ENCODE measurements around the gene PPM1G.
A peak's percentile ranks its signal among the peaks of the same experiment; 100 is the strongest.
"Not testable (repeated sequence)": the region's sequence is repeated elsewhere in the genome, so short reads cannot be mapped to it uniquely, and the experiment has no call there.

PPM1G gene, protein sequence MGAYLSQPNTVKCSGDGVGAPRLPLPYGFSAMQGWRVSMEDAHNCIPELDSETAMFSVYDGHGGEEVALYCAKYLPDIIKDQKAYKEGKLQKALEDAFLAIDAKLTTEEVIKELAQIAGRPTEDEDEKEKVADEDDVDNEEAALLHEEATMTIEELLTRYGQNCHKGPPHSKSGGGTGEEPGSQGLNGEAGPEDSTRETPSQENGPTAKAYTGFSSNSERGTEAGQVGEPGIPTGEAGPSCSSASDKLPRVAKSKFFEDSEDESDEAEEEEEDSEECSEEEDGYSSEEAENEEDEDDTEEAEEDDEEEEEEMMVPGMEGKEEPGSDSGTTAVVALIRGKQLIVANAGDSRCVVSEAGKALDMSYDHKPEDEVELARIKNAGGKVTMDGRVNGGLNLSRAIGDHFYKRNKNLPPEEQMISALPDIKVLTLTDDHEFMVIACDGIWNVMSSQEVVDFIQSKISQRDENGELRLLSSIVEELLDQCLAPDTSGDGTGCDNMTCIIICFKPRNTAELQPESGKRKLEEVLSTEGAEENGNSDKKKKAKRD
- 38.4 to 142 (median 62.7) reads per million in 17 experiments for total RNA-seq

DNA sequence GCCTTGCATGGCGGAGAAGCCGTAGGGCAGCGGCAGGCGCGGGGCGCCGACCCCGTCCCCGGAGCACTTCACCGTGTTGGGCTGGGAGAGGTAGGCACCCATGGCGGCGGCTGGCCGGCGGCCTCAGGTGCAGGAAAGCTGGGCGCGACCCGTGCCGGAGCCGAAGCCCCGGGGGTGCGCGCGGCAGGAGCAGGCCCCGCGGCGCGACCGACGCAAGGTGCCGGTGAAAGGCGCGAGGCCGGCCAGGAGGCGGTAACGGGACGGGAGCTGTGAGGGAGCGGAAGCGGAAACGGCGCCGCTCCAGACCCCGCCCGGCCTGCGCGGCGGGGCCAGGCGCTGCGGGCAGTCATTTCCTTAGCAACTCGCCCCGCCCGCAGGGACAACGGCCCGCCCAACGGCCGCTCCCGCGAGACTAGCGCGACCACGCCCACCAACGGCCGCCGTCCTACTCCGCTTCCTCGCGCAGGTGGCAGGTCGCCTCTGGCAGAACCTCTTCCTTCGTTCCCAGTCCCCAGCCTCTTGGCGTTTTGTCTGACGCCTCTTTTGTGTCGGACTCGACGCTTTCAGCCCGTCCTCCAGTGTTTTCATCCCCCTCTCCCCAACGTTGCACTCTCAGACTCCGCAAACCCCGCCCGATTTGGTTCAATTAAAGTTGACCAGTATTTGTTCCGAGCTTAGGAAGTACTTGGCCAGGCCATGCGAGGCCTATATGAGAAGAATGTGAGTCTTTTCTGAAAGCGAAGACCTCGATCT, at the start of gene PPM1G:
PPM1G (minus strand) TSS at position 271 of the 753 bp plus-strand sequence; CDS start at position 102, 169 bp downstream.
- peak; percentile 97 to 99 (median 98) for DNase-seq

DNA sequence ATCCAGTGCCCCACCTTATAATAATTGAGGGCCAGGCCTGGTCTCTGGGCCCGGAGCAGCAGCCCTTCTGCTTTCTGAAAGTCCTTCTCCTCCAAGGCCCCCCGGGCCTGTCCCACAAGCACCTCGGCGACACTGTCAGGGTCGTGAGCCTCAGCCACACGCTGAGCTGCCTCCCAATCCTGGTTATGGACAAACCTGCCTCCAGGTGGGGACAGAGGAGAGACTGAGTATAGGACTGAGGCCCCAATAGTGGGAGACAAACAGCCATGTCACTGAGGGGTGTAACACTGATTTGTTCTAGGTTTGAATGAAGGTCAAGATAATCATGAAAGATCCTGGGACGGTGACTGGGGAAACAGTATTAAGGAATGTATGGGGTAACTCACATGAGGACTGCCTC, 44.6 kb upstream of the PPM1G start:
- no peak for DNase-seq

DNA sequence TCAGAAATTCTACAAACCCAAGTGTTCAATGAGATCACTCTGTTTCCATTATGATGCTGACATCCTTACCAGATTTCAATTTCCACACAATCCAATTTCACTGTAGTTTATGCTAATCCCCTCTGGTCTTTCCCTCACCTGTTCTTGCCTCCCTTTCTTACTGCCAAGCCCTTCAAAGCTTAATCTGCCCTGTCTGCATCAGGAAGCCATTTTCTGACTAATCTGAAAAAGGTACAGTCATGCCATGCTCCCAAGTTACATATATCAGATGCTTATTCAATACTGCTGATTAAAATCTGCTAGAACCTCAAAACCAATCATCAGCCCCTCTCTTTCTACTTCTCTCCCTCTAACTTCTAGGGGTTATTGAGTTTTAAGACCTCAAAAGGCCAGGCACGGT, 41.7 kb upstream of the PPM1G start:
- no peak for DNase-seq

DNA sequence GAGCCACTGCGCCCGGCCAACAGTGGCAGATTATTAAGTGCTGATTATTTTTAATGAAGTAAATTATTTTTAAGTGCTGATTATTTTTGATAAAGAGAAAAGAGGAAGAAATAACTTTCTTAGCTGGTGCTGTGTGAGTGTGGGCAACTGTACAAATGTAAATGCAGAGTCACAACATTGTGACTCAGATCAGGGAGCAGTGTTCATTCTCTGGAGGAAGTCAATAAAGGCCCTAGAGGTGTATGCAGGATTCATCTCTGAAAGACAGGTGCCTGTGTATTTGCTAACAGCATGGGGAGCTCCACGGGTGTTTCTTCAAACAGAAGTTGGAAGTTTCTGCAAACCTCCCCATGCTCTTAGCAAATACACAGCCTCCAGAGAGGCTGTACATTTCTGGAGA, 39.0 kb upstream of the PPM1G start:
- peak in 2 of 4 experiments; percentile 32 to 36 for DNase-seq

DNA sequence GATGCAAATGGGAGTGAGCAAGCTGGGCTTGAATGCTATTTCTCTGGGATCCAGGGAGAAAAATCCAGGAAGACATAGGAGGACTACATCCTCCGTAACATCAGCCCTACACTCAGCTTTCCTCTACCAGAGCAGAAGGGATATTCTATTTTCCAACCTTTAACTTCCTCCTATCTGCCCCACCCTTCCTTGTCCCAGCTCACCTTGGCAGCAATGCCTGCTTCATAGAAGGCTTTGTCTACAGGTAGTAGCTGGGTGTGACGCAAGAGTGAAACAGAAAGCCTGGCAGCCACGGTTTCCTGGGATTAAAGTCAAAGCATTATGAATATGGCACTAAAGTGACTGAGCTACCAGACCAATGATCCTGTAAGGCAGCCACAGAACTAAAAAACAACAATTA, 36.7 kb upstream of the PPM1G start:
- no peak for DNase-seq

DNA sequence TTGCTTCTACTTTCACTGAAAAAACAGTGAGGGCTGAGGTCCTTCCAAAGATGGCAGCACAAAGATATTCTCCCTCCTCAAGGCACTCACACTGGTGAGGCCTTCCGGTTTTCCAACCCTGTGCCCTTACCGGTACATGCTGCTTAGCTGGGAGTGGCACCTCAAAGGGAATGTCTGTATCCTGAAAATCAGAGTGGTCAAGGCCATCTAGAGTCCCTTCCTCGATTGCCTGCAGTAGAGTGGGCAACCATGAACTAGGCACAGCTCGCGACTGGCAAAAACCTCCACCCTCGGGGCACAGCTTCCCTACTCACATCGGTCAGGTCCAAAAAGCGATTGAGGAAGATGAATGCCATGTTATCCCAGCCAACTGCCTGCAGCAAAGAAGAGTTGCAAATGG, 36.2 kb upstream of the PPM1G start:
- no peak for DNase-seq

DNA sequence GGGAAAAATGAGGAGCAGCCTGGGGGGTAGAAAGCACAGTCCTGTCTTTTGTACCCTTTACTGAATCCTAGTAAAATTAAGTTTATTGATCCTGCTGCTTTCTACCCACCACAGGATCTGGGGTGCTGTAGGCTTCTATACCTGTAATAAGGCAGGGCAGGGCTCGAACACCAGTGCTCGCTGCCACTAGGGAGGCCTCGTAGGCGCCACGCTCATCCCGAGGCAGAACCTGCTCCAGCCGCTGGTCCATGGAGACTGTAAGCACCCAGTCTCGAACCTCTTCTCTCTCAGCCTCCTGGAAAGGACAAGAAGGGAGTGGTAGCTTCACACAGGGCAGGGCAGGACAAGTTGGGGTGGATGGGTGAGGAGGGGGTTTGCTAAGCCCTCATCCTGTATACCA, 35.8 kb upstream of the PPM1G start:
- no peak for DNase-seq

DNA sequence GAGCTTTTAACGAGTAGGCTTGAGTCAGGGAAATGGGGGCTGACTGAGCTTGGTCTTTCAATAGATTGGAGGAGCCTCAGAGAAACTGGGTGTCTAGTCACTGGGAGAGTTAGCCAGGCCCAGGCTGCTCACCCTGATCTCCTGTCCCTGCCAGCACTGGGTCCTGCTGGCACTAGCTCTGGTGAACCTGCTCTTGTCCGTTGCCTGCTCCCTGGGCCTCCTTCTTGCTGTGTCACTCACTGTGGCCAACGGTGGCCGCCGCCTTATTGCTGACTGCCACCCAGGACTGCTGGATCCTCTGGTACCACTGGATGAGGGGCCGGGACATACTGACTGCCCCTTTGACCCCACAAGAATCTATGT, 33.5 kb upstream of the PPM1G start:
- peak in 1 of 4 experiments; percentile 15 for DNase-seq

DNA sequence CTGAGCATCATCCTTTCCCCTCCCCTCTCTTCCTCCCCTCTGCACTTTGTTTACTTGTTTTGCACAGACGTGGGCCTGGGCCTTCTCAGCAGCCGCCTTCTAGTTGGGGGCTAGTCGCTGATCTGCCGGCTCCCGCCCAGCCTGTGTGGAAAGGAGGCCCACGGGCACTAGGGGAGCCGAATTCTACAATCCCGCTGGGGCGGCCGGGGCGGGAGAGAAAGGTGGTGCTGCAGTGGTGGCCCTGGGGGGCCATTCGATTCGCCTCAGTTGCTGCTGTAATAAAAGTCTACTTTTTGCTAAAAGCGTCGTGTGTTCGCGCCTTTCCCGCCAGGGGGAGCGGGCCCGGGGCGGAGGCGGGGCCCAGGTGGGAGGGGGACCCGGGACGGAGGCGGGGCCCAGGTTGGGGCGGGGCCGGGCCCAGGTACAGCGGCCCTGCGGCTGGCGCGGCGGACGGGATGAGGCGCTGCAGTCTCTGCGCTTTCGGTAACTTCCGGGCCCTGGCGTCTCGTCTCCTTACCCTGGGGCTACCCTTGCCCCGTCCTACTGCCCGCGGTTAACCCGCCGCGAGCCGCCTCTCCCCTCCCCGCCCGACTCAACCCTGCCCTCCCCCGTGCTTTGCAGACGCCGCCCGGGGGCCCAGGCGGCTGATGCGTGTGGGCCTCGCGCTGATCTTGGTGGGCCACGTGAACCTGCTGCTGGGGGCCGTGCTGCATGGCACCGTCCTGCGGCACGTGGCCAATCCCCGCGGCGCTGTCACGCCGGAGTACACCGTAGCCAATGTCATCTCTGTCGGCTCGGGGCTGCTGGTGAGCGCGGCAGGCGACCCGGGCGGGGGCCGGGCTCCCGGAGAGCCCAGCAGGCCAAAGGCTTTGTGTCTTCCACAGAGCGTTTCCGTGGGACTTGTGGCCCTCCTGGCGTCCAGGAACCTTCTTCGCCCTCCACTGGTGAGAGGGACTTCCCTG, 32.8 kb upstream of the PPM1G start, which contains the start of gene KRTCAP3:
KRTCAP3 (plus strand) TSS at position 424 of the 962 bp plus-strand sequence; CDS start at position 456, 32 bp downstream.
- DNase-seq, result peak in 2 of 4 experiments; percentile 10 to 26

DNA sequence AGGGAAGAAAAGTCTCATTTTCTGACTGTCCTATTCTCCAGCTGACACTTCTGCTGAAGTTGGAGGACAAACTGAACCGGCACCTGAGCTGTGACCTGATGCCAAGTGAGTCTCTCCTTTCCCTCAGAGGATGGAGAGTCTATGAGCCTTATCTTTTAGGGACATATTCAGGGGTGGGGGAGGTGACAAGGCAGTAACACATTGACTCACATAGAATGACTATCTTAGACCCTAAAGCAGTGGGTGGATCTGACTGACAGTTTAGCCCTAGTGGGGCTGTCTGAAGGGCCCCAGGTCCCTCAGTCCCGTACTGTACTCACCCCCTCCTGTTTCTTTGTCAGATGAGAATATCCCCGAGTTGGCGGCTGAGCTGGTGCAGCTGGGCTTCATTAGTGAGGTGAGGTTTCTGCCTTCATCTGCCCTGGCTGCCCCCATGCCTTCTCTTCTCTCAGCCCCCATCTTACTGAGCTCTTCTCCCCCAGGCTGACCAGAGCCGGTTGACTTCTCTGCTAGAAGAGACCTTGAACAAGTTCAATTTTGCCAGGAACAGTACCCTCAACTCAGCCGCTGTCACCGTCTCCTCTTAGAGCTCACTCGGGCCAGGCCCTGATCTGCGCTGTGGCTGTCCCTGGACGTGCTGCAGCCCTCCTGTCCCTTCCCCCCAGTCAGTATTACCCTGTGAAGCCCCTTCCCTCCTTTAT, 32.0 kb upstream of the PPM1G start:
- DNase-seq, result no peak

DNA sequence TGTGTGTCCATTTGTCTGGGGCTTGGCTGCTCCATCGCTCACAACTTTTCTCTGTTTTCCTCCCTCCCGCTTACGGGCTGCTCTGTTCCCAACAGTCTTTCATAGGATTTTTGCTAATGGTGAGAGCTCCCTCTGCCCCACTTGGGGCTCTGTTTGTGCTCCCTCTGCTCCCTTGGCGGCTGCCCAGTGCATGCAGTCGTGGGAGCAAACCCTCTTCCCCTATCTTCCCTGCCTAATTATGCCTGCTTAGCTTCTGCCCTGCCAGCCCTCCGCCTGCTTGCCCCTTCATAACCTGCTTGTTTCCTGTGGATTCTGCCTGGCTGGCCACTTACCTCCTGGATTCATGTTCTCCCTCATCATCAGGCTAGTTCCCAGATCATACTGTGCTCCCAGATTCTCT, 26.2 kb upstream of the PPM1G start:
- DNase-seq, result no peak

DNA sequence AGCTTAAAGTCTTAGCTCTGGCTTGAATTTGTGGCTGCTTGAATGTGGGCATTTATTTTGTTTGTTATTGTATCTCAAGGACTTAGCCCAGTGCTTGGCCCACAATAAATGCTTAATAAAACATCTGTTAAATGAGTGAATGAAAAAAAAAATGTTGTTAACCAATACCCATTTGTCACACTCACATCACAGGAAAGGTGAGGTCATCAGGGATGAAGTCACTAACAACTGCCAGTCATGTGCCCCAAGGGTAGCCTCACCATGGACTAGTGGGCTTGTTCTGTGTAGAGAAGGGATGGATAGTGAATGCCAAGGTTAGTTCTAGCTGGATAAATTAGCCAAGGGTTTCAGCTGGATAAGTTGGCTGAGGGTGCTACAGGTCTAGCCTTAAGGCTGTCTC, 22.0 kb upstream of the PPM1G start:
- peak; percentile 70 to 87 (median 78) for DNase-seq

DNA sequence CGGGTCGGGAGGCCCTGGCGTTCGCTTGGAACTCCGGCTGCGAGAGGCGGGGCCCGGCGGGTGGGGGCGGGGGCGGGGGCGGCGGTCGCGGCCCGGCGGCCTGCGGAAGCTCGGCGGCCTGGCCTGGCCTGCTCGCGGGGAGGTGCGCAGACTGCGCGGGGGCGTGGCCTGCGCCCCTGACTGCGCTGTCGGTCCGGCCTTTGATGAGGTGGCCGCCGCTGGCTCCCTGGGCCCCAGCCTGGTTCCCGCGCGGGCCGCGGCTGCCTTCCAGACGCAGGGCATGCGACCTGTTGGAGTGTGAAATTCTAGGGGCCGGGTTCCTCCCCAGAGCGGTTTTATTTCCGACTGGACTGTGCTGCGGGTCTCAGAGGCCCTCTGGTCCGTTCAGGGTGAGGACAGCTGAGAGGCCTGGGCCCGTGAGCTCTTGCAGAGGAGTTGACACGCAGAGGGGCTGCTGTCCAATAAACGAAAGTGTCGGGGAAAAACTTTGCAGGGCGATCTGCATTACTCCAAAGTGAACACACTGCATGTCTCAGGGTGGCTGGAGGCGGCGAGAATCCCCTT, 19.7 kb upstream of the PPM1G start:
- peak; percentile 88 to 96 (median 94) for DNase-seq

DNA sequence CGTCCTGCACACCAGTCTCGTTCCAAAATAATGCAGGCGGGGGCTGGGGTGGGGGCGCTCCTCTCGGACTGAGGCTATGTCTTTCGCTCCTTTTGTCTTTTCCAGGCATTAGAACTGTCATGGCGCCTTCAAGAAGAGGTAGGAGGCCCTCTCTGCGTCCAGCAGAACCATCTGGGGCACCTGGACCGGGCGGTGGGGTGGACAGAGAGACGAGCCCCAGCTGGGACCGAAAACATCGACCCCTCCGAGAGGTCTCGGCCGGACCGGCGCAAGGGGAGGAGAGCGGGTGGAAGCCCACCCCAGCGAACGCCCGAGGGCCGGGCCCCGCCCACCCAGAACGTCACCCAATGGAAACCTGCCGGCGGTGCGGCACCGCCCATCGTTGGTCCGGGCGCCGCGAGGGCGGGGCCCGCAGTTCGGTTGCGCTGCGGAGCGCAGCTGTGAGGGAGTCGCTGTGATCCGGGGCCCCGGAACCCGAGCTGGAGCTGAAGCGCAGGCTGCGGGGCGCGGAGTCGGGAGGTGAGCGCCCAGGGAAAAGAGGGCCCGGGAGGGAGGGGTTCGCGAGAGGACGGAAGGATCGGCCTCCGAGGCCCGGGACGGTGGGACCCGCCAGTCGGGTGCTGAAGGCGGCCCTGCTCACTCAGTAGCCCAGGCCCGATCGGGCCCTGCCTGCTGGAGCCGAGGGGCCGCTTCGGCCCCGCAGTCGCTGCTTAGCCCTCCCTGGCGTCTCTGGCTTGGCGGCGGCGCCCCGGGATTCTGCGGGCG, 19.0 kb upstream of the PPM1G start, which contains the start of gene NRBP1:
NRBP1 (plus strand) TSS at position 419 of the 765 bp plus-strand sequence. CDS start 4,643 bp downstream, outside the sequence.
- peak; percentile 93 to 99 (median 96) for DNase-seq

DNA sequence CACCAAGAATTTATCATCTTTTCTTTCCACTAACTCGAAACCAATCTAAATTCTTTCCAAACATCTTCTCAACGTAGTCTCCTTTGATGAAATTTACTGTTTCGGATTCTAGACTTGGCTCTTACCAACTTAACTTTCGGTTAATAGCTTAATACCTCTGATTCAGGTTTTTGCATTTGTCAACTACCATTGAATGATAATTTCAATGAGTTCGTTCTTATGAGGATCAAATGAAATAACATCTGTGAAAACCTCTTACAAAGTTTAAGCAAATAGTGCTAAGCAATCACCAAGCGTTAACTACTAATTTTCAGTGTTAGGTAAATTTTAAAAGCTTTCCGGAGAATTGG, 18.4 kb upstream of the PPM1G start:
- DNase-seq, result no peak

DNA sequence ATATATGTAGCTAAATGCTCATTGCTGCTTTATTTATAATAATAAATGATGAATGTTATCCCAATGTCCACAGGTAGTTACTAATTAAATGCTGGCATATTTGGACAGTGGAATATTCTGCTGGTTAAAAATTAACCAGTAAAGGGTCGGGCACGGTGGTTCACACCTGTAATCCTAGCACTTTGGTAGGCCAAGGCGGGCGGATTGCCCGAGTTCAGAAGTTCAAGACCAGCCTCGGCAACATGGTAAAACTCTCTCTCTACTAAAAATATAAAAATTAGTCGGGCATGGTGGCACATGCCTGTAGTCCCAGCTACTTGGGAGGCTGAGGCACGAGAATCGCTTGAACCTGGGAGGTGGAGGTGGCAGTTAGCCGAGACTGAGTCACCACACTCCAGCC, 15.6 kb upstream of the PPM1G start:
- not testable (repeated sequence) for DNase-seq

DNA sequence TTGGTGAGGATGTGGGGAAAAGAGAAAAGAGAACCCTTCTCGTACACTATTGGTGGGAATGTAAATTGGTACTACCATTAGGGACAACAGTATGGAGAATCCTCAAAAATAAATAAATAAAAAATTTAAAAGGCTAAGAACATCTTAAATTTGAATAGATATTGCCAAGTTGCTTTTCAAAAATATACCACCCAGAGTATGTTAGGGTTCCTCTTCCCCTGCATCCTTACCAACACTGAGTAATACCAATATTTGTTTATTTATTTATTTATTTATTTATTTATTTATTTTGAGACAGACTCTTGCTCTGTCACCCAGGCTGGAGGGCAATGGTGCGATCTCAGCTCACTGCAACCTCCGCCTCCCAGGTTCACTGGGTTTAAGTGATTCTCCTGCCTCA, 13.6 kb upstream of the PPM1G start:
- no peak for DNase-seq

DNA sequence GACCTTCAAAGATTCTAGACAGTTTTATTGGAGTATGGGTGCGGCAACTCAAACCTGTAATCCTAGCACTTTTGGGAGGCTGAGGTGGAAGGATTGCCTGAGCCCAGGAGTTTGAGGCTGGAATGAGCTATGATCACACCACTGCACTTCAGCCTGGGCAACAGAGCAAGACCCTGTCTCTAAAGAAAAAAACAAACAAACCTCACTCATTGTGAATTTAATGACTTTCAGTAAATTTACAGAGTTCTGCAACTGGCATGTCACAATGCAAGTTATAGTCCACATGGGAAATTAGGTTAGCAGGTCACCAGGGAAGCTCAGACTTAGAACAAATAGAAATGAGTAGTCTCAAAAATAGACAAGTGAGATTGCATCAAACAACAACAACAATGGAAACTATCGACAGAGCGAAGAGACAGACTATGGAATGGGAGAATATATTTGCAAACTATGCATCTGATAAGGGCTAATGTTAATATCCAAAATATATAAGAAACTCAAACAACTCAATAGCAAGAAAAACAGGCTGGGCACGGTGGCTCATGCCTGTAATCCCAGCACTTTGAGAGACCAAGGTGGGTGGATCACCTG, 12.4 kb upstream of the PPM1G start:
- DNase-seq, result no peak

DNA sequence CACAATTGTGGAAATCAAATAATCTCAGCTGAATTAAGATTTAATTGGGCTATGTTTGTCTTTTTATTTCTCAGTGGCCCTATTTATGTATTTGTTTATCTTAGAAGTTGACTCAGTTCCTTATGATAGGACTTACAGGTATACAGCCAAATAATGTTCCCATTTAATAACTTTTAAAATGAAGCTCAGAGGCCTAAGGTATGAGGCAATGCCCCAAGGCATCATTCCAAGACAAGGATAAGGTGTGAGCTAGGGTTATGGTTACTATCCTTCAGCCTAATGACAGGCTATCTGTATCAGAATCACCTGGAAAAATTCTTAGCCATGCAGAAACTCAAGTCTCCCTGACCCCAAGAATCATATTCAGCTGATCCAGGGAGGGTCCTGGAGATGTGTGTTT, 11.6 kb upstream of the PPM1G start:
- DNase-seq, result no peak

DNA sequence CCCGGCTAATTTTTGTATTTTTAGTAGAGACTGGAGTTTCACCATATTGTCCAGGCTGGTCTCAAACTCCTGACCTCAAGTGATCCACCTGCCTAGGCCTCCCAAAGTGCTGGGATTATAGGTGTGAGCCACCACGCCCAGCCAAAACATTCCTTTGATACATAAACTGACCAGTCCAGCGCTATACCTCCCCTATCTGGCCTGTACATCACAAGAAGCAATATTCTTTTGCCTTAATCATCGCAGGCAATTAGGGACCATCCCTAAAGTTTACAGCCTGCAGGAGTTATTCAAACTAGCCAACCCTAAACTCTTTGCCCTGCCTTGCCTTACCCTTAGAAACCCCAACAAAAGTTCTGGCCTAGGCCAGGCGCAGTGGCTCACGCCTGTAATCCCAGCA, 6.8 kb upstream of the PPM1G start:
- DNase-seq, result no peak
